Uterus (tissue), 2 donors: Measurements from ENCODE around the gene UBAC1.
"Not testable (repeated sequence)": the region's sequence is repeated elsewhere in the genome, so short reads cannot be mapped to it uniquely, and the experiment has no call there.

ENCODE experiments used
- POLR2A ChIP-seq, 2 donors: fragments of 450-650 bp; IDR thresholded peaks; one replicate each; pipeline ENCODE4 v1.6.1; 2016; ENCODE audit warnings: antibody characterized with exemption in 2 of 2, mild to moderate bottlenecking in 1 of 2, moderate library complexity in 1 of 2
- TF ChIP-seq, protein P1 (sequence below), 4 experiments: fragments of 200-600 bp in 2 of 4; fragments of 450-650 bp in 2 of 4; sonication (generic) in 2 of 4; IDR thresholded peaks; one replicate each; pipeline ENCODE4 v1.5.1; 2016 to 2019; ENCODE audit warnings: antibody characterized with exemption in 4 of 4, mild to moderate bottlenecking in 2 of 4, moderate library complexity in 1 of 4

DNA sequence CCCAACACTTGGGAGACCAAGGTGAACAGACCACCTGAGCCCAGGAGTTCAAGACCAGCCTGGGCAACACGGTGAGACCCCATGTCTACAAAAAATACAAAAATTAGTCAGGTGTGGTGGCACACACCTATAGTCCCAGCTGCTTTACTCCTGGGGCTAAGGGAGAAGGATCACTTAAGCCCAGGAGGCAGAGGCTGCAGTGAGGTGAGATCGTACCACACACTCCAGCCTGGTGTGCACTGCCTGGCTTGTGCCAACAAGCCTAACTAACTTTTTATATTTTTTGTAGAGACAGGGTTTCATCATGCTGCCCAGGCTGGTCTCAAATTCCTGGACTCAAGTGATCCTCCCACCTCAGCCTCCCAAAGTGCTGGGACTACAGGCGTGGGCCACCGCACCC is 10.3 kb downstream of the UBAC1 start:
- not testable (repeated sequence) for TF ChIP-seq POLR2A (IDR thresholded peaks at IDR 0.05)
- TF ChIP-seq, protein P1, sequence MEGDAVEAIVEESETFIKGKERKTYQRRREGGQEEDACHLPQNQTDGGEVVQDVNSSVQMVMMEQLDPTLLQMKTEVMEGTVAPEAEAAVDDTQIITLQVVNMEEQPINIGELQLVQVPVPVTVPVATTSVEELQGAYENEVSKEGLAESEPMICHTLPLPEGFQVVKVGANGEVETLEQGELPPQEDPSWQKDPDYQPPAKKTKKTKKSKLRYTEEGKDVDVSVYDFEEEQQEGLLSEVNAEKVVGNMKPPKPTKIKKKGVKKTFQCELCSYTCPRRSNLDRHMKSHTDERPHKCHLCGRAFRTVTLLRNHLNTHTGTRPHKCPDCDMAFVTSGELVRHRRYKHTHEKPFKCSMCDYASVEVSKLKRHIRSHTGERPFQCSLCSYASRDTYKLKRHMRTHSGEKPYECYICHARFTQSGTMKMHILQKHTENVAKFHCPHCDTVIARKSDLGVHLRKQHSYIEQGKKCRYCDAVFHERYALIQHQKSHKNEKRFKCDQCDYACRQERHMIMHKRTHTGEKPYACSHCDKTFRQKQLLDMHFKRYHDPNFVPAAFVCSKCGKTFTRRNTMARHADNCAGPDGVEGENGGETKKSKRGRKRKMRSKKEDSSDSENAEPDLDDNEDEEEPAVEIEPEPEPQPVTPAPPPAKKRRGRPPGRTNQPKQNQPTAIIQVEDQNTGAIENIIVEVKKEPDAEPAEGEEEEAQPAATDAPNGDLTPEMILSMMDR (IDR thresholded peaks at IDR 0.05) = not testable (repeated sequence)
